ENCODE data around the gene PCLAF. TPM values are rescaled to one million over a fixed set of nuclear protein-coding genes. Genes with fewer than 3 reads are reported as not detected.
A peak's percentile ranks its signal among the peaks of the same experiment; 100 is the strongest.

Gene PCLAF
- total and polyA plus RNA-seq, 2 of the 13 experiments (the other 11 are each of a cell fraction or from before 2014, with no cell fraction given): 98.6 to 98.9 TPM

- no peak for TF ChIP-seq FOSL1 (CRISPR knock-in tag; IDR thresholded peaks at IDR 0.05; ENCODE audit: borderline replicate concordance)
- TF ChIP-seq ZNF468 (CRISPR knock-in tag; IDR thresholded peaks at IDR 0.05): peak; percentile 93
- TF ChIP-seq SP2 (CRISPR knock-in tag; IDR thresholded peaks at IDR 0.05): peak; percentile 80
- no peak for TF ChIP-seq CHD4 (IDR thresholded peaks at IDR 0.05; ENCODE audit: borderline replicate concordance, low read length)
- TF ChIP-seq ZNF160 (CRISPR knock-in tag; IDR thresholded peaks at IDR 0.05): peak; percentile 96
- no peak for TF ChIP-seq ZNF549 (CRISPR knock-in tag; IDR thresholded peaks at IDR 0.05)
- peak; percentile 89 for TF ChIP-seq ETV5 (CRISPR knock-in tag; IDR thresholded peaks at IDR 0.05; ENCODE audit: borderline replicate concordance)
- TF ChIP-seq CREM (IDR thresholded peaks at IDR 0.05): peak; percentile 82
- TF ChIP-seq CREM (CRISPR knock-in tag; IDR thresholded peaks at IDR 0.05): no peak
- TF ChIP-seq PLRG1 (conservative IDR thresholded peaks at IDR 0.05): no peak
- TF ChIP-seq JUNB (CRISPR knock-in tag; IDR thresholded peaks at IDR 0.05; ENCODE audit: borderline replicate concordance): peak; percentile 81
- no peak for TF ChIP-seq ARNT (IDR thresholded peaks at IDR 0.05)
- TF ChIP-seq MTA3 (CRISPR knock-in tag; IDR thresholded peaks at IDR 0.05): no peak
- TF ChIP-seq ZNF746 (CRISPR knock-in tag; IDR thresholded peaks at IDR 0.05): peak; percentile 72; the same call in 1 of the 2 replicates
- peak; percentile 99 for TF ChIP-seq PITX1 (CRISPR knock-in tag; IDR thresholded peaks at IDR 0.05)
- TF ChIP-seq GZF1 (CRISPR knock-in tag; IDR thresholded peaks at IDR 0.05): peak; percentile 80; the same call in 1 of the 2 replicates
- TF ChIP-seq ELF4 (CRISPR knock-in tag; IDR thresholded peaks at IDR 0.05; ENCODE audit: borderline replicate concordance): peak; percentile 68
- TF ChIP-seq JUND (CRISPR knock-in tag; IDR thresholded peaks at IDR 0.05): peak; percentile 69
- no peak for TF ChIP-seq CEBPB (IDR thresholded peaks at IDR 0.05; ENCODE audit: borderline replicate concordance, low read depth, low read length)
- TF ChIP-seq ZNF766 (CRISPR knock-in tag; IDR thresholded peaks at IDR 0.05; ENCODE audit: borderline replicate concordance): peak; percentile 94
- TF ChIP-seq, protein P1, sequence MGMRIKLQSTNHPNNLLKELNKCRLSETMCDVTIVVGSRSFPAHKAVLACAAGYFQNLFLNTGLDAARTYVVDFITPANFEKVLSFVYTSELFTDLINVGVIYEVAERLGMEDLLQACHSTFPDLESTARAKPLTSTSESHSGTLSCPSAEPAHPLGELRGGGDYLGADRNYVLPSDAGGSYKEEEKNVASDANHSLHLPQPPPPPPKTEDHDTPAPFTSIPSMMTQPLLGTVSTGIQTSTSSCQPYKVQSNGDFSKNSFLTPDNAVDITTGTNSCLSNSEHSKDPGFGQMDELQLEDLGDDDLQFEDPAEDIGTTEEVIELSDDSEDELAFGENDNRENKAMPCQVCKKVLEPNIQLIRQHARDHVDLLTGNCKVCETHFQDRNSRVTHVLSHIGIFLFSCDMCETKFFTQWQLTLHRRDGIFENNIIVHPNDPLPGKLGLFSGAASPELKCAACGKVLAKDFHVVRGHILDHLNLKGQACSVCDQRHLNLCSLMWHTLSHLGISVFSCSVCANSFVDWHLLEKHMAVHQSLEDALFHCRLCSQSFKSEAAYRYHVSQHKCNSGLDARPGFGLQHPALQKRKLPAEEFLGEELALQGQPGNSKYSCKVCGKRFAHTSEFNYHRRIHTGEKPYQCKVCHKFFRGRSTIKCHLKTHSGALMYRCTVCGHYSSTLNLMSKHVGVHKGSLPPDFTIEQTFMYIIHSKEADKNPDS (CRISPR knock-in tag; IDR thresholded peaks at IDR 0.05): peak; percentile 84
- TF ChIP-seq ARID2 (CRISPR knock-in tag; IDR thresholded peaks at IDR 0.05; ENCODE audit: borderline replicate concordance): no peak
- peak; percentile 97 for TF ChIP-seq GABPA (IDR thresholded peaks at IDR 0.05; ENCODE audit: low read depth, low read length)
- peak; percentile 99 for TF ChIP-seq GABPA (CRISPR knock-in tag; IDR thresholded peaks at IDR 0.05; ENCODE audit: low read depth)
- TF ChIP-seq ZFP1 (CRISPR knock-in tag; IDR thresholded peaks at IDR 0.05): peak; percentile 96
- TF ChIP-seq DPF2 (CRISPR knock-in tag; IDR thresholded peaks at IDR 0.05; ENCODE audit: borderline replicate concordance, low read depth): no peak
- peak; percentile 95 for TF ChIP-seq MED1 (CRISPR knock-in tag; IDR thresholded peaks at IDR 0.05)
- TF ChIP-seq FOXK1 (CRISPR knock-in tag; IDR thresholded peaks at IDR 0.05; ENCODE audit: borderline replicate concordance, low read depth): peak; percentile 97
- peak; percentile 95 for TF ChIP-seq ZNF234 (CRISPR knock-in tag; conservative IDR thresholded peaks at IDR 0.05)
- 0 out of 2 replicates have a peak, but pooled peaks have one; percentile 41 for TF ChIP-seq ZNF775 (CRISPR knock-in tag; IDR thresholded peaks at IDR 0.05; ENCODE audit: borderline replicate concordance)
- no peak for TF ChIP-seq ZSCAN20 (CRISPR knock-in tag; IDR thresholded peaks at IDR 0.05; ENCODE audit: borderline replicate concordance)
Observed at GRCh38 chr15:64387562-64388168, 6.4 kb upstream of the PCLAF start, which contains the start of gene TRIP4 (continued).

Measured in HepG2 (cell line).